ENCODE results near the gene ORMDL2. TPM values are rescaled to one million over a fixed set of nuclear protein-coding genes. Genes with fewer than 3 reads are reported as not detected.

Gene ORMDL2, protein sequence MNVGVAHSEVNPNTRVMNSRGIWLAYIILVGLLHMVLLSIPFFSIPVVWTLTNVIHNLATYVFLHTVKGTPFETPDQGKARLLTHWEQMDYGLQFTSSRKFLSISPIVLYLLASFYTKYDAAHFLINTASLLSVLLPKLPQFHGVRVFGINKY
- total RNA-seq, result 25.2 TPM

DNA sequence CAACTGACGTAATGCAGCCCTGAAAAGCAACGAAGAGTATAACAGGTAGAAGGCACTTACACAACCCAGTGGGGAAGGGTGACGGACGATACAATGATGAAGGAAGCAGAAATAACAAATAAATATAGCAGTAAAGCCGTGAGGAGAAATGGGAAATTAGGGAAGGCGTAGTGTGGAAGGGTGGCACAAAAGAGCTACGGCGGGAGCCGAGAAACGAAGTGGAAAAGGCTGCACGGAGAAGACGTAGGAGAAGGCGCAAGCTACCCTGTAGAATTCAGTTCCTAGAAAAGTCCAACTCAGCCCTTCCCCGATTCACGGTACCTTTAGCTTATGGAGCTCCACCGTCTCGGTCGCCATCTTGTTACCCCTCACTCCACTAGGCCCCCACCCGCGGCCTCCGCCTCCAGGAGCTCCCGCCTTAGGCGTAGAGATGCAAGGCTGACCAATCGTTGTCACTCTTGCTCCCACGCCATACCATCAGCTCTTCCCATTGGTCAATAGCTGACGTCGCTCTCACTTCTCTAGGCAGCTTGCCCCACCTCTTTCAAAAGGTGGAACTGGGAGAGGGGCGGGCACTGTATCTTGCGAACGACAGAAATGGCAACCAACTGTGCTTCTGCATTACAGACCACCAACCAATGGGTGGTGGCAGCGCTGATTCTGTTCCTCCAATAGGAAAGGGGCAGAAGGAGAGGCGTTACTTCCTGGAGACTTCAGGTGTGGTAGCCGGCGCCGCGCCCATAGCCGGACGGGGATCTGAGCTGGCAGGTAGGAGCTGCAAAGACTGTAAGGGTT, at the start of gene ORMDL2, which contains the start of gene SARNP:
TSS of gene ORMDL2 (plus strand) at position 697 of the 795 bp plus-strand sequence. CDS start 959 bp downstream, outside the sequence.
TSS of gene SARNP (minus strand) at position 380 of the 795 bp plus-strand sequence. CDS start at position 357, 23 bp downstream.
- DNase-seq (ENCODE audit: low spot score) (peak; percentile 96), ATAC-seq (peak; percentile 99)
- intact Hi-C loops (cut with DNase I), result loop anchor here (5.0 kb wide), 1 partner anchor 115 kb away; the partner anchor contains the start of gene DGKA

DNA sequence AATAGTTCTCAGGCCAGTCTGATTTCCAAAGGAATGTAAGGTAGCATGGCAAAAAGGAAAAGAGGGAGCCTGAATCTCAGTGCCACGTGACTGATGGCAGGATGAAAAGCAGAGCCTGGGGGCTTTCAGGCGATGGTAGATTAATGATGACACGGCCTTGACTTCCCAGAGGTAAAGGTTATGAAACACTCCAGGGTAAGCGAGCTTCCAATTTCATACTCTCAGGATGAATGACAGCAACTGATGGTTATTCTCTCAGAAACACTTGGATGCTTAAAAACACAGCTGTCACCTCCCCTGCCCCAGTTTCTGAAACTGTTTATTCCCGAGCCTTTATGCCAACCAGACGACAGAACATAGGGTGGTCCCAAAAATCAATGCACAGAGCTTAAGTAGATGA, 46.1 kb upstream of the ORMDL2 start:
- intact Hi-C loops (cut with DNase I), result no loop called here
- no peak for DNase-seq (ENCODE audit: low spot score)
- no peak for ATAC-seq

DNA sequence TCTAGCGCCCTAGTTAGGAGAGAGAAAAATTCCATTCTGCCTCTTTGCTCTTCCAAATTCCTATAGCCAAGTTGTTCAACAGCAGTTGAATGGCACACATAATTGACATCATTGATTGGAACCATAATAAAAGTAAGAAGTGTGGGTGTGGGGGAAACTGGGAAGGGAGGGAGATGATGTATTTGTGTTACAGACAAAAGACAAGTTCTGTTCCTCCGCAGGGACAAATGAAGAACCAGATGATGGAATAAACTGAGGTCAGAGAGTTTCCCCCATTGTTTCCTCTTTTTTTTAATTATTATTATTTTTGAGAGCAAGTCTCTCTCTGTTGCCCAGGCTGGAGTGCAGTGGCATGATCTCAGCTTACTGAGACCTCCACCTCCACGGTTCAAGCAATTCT, 40.0 kb upstream of the ORMDL2 start:
- intact Hi-C loops (cut with DNase I), result loop anchor here (5.0 kb wide), 1 partner anchor 356 kb away; no protein-coding TSS in a partner anchor
- DNase-seq (ENCODE audit: low spot score) (no peak), ATAC-seq (no peak)

DNA sequence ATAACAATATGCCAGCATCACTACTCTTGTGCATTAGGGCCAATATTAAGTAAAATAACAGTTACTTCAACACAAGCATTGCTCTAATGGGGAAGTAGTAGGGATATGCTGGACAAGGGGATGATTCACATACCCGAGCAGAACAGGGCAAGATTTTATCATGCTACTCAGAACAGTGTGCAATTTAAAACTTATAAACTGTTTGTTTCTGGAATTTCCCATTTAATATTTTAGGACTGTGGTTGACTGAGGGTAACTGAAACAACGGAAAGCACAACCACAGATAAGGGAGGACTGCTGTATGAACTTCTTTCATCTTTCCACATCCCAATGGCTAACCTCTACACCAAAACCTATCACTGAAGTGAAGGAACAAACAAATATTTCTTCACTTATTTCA, 37.2 kb upstream of the ORMDL2 start:
- ATAC-seq, result no peak
- intact Hi-C loops (cut with DNase I), result no loop called here
- no peak for DNase-seq (ENCODE audit: low spot score)

DNA sequence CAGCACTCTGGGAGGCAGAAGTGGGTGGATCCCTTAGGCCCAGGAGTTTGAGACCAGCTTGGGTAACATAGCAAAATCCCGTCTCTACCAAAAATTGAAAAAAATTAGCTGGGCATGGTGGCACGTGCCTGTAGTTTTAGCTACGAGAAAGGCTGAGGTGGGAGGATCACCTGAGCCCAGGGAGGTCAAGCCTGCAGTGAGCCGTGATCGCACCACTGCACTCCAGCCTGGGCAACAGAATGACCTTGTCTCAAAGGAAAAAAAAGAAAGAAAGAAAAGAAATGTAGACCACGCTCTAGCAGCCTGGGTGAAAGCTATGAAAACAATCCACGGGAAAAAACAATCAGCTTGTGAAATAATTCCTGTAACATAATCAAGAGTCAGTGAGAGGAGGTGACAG, 29.3 kb upstream of the ORMDL2 start:
- intact Hi-C loops (cut with DNase I), result no loop called here
- DNase-seq (ENCODE audit: low spot score) (no peak), ATAC-seq (no peak)

DNA sequence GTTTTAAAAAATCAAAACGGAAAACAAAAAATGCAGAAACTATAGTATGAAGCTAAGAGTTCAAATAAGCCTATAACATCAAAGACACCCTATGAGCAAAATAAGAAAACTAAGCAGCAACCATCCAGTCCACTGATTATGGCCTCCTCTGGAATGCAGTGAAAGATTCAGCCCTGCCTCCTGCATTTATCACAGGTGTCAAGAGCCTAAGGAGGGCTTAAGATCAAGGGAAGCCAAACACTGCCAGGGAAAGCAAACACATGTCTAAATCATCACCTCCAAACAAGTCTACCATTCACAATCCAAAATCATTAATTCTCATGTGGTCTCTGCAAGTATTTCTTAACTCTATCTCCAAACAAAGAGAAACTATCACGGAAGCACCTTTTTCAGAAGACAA, 28.7 kb upstream of the ORMDL2 start:
- intact Hi-C loops (cut with DNase I), result no loop called here
- no peak for ATAC-seq
- no peak for DNase-seq (ENCODE audit: low spot score)

DNA sequence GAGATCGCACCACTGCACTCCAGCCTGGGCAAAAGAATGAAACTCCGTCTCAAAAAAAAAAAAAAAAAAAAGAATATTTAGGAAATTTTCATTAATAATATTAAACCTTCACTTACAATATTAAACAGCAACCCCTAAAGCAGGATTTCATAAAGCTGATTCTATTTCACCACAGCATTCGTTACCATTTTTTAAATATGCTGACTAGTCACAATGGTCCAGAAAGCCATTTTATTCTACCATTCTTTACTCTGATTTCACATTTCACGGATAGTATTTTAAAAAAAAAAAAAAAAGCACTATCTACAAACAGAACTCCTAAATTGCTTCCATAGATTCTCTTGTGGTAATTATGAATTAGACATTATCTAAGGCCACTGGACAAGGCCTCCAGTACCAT, 27.9 kb upstream of the ORMDL2 start:
- intact Hi-C loops (cut with DNase I), result no loop called here
- no peak for ATAC-seq
- no peak for DNase-seq (ENCODE audit: low spot score)

DNA sequence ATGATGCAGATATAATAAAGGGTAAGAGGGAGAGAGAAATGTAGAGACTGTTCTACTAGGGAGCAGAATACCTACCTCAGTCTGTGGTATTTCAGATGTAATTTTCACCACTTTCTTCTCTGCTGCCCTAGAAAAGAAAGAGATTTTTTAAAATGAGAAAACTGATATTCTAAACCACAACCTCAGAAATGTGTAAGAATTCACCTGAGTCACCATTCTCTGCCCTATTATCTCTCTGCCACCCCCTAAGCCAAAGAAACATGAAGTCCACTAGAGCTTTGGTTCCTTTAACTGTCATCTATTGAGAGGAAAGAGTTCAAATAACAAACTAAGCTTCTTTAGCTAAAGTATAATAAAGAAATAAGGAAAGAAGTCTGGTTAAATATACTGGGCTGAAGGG, 21.9 kb upstream of the ORMDL2 start:
- intact Hi-C loops (cut with DNase I), result no loop called here
- no peak for DNase-seq (ENCODE audit: low spot score)
- ATAC-seq, result no peak

DNA sequence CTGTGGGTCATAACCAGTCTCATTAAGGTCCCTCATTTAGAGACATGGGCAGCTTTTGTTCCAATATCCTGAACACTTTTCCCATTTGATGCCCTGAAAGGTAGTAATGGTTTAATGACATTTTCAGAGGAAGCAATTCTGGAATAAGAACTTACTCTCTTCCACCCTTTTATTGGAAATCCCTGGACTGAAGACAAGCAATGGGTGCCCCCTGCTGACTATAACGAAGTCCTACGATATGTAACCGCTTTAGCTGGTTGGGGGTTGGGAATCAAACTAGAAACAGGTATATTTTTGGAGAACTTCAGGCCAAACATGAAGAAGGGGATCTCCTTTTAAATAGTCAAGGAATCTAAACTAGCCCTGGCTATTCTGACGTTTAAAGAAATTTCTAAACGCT, 20.8 kb upstream of the ORMDL2 start:
- DNase-seq (ENCODE audit: low spot score), result no peak
- intact Hi-C loops (cut with DNase I), result no loop called here
- ATAC-seq, result peak; percentile 75

DNA sequence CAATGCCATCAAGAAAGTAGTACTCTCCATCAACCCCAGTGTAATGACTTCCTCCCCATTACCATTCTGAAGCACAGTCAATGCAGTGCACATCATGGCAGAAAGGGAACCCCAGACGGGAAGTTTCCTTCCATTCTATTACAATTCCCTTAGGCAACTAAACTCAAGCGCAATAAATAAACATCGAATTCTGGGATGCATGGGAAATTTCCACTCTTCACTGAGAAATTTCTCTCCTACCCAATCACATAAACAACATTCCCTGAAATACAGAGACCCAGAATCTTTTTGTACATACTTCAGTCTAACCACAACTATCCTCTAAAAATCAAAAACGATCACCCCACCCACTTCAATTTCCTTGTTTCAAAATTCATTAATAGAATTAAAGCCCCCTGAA, 20.3 kb upstream of the ORMDL2 start:
- no peak for DNase-seq (ENCODE audit: low spot score)
- intact Hi-C loops (cut with DNase I), result no loop called here
- no peak for ATAC-seq

DNA sequence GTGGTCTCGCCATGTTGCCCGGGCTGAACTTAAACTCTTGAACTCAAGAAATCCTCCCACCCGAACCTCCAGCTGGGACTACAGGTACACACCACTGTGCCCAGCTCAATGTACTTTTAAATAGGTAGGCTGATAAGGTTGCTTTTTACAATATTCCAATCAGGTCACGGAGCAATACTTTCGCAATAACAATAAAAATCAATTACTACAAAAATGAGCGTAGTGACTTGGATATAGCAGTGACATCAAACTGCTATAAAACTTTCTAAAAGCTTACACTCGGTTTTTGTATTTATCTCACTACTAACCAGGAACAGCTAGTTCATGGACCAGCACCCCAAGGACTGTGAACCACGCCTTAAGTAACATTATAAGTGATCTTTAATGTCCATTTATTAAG, 10.9 kb upstream of the ORMDL2 start:
- intact Hi-C loops (cut with DNase I), result no loop called here
- DNase-seq (ENCODE audit: low spot score) (no peak), ATAC-seq (no peak)

DNA sequence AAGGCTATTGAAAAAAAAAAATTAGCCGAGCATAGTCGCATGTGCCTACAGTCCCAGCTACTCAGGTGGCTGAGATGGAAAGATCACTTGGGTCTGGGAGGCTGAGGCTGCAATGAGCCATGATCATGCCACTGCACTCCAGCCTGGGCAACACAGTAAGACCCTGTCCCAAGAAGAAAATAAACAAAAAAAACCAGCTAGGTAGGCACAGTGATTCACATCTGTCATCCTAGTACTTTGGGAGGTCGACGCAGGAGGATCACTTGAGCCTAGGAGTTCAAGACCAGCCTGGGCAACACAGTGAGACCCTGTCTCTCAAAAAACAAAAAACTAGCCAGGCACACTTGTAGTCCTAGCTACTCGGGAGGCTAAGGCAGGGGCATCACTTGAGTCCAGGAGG, 8.6 kb upstream of the ORMDL2 start:
- DNase-seq (ENCODE audit: low spot score) (no peak), ATAC-seq (no peak)
- intact Hi-C loops (cut with DNase I), result no loop called here

DNA sequence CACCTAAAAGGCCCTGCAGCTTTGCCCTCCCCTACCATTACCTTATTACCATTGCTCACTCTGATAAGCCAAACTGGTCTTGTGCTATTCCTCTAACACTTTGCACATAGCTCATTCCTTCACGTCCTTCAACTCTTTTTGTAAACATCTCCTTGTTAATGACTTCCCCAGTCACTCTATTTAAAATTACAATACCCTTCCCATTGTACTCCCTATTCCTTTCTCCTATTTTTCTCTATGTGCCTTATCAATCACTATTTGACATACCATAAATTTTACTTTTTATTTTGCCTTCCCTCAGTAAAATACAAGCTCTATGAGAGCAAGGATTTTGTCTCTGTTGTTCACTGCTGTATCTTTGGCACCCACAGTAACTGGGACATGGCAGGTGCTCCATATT, 5.8 kb upstream of the ORMDL2 start:
- intact Hi-C loops (cut with DNase I), result no loop called here
- ATAC-seq, result no peak
- DNase-seq (ENCODE audit: low spot score), result no peak

DNA sequence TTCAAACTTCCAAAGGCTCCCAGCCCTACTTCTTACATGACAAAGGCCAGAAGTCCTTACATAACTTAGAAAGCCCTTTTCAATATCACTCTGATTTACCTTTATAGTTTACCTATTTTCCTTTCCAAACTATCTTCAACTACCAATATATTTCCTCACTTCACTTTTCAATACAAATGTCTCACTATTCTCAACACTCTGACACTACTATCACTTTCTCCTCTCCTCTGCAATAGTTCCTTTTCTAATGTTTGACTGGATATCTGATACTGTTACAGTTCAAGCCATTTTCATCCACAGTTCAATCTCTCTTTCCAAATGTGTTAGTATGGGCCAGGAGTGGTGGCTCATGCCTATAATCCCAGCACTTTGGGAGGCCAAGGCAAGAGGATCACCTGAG, 3.6 kb upstream of the ORMDL2 start:
- intact Hi-C loops (cut with DNase I), result no loop called here
- DNase-seq (ENCODE audit: low spot score) (no peak), ATAC-seq (no peak)

DNA sequence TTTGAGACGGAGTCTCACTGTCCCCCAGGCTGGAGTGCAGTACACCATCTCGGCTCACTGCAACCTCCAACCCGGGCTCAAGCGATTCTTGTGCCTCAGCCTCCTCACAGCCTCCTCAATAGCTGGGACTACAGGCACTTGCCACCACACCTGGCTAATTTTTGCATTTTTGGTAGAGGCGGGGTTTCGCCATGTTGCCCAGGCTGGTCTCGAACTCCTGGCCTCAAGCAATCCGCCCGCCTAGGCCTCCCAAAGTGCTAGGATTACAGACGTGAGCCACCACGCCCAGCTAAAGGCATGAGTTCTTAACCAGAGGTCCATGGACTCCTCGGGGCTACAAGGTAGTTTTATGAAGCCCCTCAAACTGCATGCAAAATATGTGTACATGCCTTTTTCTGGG, 2.4 kb upstream of the ORMDL2 start:
- no peak for DNase-seq (ENCODE audit: low spot score)
- ATAC-seq, result no peak
- intact Hi-C loops (cut with DNase I), result loop anchor here (5.0 kb wide), 1 partner anchor 117 kb away; the partner anchor contains the start of gene DGKA

DNA sequence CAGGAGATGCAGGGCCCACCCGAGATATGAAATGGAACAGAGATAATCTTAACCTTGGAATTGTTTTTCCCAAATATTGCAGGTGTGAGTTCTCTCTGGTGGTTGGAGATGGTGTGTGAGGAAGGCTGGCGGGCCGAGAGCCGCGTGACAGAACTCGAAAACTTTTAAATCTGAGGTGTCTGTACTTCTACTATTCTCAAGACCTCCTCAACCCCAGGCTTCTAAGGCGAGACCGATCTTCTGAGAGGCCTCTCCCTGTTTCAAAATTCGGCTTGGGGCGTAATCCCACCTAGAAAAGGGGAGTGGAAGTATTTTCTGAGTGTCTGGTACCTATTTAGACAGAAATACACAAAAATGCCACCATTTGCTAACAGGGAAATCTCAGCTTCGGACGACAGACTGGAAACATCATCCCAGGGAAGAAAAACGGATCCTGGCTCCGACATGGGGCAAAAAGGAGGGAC, 928 bp upstream of the ORMDL2 start:
- no peak for DNase-seq (ENCODE audit: low spot score)
- intact Hi-C loops (cut with DNase I), result loop anchor here (5.0 kb wide), 1 partner anchor 115 kb away; the partner anchor contains the start of gene DGKA
- no peak for ATAC-seq

DNA sequence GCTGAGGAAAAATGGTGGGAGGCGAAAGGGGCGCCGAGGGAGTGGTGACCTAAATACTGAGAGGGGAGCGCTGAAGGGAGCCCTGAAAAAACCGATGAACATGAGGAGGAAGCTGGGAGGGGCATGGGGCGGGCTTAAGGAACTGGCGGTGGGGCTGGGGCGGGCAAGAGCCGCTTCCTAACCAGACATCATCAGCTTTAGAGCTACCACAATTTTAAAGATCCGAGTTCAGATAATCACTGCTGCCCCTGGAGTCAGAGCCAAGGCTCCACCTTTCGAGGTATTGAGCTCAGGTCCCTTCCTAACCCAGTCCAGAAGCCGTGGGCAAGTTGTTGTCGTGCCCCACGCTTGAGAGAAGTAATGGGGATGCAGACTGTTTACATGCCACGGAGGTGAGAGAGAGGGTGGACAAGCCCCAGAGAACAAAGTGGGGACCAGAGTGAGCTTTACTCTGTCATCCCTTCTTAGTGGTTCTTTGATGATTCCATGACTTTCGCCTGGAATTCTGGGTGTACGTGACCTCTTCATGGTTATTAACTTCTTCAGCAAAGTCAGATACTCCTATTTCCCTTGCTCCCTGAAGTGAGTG, 393 bp downstream of the ORMDL2 start:
- intact Hi-C loops (cut with DNase I), result loop anchor here (5.0 kb wide), 1 partner anchor 114 kb away; the partner anchor contains the start of gene DGKA
- DNase-seq (ENCODE audit: low spot score) (no peak), ATAC-seq (peak; percentile 67)

DNA sequence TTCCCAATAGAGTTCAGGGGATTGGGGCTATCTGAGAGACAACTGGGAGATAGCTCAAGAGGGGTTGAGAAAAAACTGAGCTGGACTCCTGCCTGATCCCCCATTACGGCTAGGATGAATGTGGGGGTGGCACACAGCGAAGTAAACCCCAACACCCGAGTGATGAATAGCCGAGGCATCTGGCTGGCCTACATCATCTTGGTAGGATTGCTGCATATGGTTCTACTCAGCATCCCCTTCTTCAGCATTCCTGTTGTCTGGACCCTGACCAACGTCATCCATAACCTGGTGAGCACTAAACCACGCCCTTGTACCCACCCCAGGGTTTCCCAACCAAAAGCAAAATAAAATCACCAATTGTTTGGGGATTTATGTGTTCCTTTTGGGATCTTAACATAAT, 1.0 kb downstream of the ORMDL2 start:
- no peak for ATAC-seq
- no peak for DNase-seq (ENCODE audit: low spot score)
- intact Hi-C loops (cut with DNase I), result loop anchor here (5.0 kb wide), 1 partner anchor 113 kb away; the partner anchor contains the start of gene DGKA

DNA sequence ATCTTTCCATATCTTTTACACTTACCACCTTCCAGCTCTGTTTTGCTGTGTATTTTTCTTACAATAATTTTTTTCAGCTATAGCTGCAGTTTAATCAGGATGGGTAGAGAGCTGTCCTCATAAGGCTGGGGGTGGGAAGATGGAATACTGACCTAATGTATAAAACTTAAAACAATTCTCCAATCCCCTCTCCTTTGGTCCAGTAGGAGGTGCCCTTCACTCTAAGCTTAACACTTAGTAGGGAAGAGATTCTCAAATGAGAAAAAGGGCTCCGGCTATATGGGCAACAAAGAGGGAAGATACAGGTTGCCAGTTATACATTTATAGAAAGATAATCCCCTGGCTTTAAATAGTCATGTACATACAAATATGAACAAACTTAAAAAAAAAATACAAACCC, 2.8 kb downstream of the ORMDL2 start:
- intact Hi-C loops (cut with DNase I), result no loop called here
- no peak for ATAC-seq
- no peak for DNase-seq (ENCODE audit: low spot score)

DNA sequence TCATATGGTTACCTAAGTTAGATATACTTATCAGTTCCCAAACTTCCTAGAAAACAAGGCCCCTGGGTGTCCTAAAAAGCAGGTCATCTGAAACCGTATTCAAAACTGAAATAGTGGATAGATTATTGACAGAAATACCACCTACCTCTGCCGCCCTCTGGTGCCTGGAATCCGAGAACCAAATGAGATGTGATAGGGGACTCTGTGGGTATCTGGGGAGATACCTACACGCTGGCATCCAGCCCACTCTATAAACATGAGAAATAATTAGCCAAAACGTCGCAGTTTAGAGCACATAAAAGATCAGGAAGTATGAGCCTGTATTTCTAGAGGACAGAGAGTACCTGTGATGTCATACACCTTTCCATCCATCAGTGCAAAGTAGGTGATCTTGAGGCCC, 4.4 kb downstream of the ORMDL2 start:
- intact Hi-C loops (cut with DNase I), result no loop called here
- DNase-seq (ENCODE audit: low spot score) (no peak), ATAC-seq (no peak)
